Stimulated activated CD8-positive, alpha-beta memory T cell treated with anti-CD3 and anti-CD28 coated beads, Interleukin-12 subunit alpha, Interleukin-12 subunit beta, amount 100 ng/mL, for 1 hour (primary cell): Measurements from ENCODE around the gene FZD10.

Experiments
- DNase-seq: peaks from one replicate; pipeline ENCODE4 v3.0.0-alpha.2; 2020; ENCODE audit warnings: low read depth

The FZD10 gene

GRCh38 chr12:130154276-130155070, 7.8 kb upstream of the FZD10 start:
- no peak for DNase-seq

GRCh38 chr12:130155416-130156073, 6.7 kb upstream of the FZD10 start:
- DNase-seq, result no peak

GRCh38 chr12:130156652-130157275, 5.5 kb upstream of the FZD10 start:
- no peak for DNase-seq

DNA sequence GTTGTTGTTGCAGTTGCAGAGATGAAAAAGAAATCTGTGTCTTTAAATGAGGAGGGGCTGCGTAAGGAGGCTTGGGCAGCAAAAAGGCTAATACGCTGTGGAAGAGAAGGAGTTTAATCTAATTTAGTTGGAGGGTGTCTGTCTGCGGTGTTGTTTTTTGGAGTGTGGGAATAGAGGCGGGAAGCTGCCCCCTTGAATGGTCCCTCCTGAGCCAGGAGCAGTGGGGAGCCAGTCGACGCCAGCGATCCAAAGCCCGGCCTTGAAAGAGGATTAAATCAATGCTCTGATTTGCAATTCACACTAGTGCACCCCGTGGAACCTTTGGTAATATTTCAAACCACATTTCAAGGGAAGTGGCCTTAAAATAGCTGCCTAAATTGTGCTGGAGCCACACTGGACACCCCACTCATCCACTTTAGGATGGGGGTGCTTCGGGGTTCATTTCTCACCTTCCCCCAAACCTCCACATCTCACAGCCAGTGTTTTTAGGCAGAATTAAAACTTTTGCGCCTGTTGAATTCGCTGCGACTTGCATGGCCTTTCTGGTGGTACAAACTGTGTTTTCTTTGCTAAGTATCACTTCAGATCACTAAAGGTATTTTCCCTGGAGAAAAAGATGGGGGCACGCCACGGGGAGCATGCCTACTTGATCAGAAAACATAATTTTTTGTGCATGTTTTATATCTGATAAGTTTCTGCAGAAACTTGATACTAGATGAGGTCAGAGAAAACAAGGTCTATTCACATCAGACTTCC, 4.1 kb upstream of the FZD10 start:
- DNase-seq, result no peak

DNA sequence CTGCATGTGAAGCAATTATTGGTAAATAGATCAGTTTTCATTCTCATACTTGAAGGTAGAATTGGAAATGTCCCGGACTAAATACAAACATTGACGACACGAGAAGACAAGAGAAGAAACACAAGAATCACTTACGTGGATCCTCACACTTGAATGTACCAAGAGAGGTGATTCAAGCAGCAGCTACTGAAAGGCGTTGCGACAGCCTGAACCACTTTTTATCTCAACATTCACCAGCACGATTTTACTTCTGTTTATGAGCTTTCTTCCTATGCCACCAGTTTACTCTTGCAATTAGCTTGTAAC, 3.6 kb upstream of the FZD10 start:
- DNase-seq, result no peak

GRCh38 chr12:130160306-130160705, 2.0 kb upstream of the FZD10 start:
- DNase-seq, result no peak

GRCh38 chr12:130160711-130161231, 1.5 kb upstream of the FZD10 start:
- no peak for DNase-seq

DNA sequence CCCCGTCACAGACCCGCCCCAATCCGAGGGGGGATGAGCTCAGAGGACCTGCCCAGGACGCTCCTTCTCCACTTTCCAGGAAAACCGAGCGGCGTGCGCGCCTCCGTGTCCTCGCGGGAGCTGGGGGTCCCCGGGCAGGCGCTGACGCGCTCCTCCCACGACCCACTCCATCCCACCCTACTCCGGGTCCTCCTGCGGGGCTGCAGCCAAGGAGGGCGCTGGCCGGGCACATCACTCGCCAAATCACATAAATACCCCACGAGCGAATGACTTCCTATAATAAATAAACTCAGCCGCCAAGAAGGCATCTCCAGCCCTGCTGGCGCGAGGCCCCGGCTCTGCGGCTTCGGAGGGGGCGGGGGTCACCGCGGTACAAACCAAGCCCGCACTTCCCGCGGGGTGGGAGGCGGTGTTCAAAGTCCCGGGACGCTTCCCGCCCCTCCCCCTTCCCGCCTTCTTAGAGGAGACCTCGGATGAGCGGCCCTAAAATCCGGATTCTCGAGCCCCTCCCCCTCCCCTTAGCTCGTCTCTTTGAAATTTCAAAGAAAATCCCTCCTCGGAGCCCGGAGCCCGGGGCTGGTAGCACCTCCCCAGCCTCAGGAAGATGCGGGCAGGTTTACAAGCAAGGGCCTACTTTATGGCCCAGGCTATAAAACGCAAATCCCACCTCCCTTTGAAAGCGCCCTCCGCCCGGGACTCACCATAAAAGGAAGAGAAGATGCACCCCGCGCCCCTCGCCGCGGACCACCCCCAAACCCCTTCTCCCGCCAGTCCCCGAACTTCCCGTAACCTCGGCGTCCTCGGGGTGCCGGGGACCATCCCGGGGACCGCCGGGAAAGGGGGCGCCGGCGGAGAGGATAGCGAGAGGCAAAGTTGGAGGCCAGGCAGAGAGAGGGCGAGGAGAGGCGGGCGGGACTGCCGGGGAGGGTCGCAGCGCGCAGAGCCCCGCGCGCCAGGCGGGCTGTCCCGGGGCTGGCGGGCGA, 712 bp upstream of the FZD10 start:
- no peak for DNase-seq

DNA sequence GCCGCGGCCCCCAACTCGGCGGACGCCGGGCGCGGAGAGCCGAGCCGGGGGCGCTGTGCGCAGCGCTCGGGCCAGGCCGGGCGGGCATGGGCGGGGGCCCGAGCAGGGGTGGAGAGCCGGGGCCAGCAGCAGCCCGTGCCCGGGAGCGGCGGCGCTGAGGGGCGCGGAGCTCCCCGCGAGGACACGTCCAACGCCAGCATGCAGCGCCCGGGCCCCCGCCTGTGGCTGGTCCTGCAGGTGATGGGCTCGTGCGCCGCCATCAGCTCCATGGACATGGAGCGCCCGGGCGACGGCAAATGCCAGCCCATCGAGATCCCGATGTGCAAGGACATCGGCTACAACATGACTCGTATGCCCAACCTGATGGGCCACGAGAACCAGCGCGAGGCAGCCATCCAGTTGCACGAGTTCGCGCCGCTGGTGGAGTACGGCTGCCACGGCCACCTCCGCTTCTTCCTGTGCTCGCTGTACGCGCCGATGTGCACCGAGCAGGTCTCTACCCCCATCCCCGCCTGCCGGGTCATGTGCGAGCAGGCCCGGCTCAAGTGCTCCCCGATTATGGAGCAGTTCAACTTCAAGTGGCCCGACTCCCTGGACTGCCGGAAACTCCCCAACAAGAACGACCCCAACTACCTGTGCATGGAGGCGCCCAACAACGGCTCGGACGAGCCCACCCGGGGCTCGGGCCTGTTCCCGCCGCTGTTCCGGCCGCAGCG, 639 bp downstream of the FZD10 start:
- DNase-seq, result no peak

DNA sequence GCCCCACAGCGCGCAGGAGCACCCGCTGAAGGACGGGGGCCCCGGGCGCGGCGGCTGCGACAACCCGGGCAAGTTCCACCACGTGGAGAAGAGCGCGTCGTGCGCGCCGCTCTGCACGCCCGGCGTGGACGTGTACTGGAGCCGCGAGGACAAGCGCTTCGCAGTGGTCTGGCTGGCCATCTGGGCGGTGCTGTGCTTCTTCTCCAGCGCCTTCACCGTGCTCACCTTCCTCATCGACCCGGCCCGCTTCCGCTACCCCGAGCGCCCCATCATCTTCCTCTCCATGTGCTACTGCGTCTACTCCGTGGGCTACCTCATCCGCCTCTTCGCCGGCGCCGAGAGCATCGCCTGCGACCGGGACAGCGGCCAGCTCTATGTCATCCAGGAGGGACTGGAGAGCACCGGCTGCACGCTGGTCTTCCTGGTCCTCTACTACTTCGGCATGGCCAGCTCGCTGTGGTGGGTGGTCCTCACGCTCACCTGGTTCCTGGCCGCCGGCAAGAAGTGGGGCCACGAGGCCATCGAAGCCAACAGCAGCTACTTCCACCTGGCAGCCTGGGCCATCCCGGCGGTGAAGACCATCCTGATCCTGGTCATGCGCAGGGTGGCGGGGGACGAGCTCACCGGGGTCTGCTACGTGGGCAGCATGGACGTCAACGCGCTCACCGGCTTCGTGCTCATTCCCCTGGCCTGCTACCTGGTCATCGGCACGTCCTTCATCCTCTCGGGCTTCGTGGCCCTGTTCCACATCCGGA, 1.4 kb downstream of the FZD10 start:
- DNase-seq, result no peak

DNA sequence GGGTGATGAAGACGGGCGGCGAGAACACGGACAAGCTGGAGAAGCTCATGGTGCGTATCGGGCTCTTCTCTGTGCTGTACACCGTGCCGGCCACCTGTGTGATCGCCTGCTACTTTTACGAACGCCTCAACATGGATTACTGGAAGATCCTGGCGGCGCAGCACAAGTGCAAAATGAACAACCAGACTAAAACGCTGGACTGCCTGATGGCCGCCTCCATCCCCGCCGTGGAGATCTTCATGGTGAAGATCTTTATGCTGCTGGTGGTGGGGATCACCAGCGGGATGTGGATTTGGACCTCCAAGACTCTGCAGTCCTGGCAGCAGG, 1.9 kb downstream of the FZD10 start:
- DNase-seq, result no peak

- no peak for DNase-seq
These were observed 2.7 kb downstream of the FZD10 start for GRCh38 chr12:130164936-130165335.

DNA sequence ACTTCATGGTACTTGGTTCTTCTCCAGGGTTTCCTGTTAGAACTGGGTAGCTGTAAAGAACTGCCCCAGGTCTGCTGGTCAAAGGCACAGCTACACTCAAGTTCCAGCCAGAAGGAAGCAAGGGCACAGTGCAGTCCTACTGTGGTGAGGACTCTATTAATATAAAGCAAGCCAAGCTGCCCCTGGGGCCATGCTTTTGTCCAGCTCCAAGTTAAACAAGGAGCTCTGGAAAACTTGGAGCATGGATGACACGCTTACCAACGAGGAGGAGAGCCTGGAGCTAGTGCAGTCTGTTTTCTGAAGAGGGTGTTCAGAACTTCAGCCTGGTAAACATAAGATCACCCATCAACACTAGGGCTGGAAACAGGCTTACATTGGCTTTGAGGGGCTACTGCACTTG, 4.0 kb downstream of the FZD10 start:
- DNase-seq, result no peak

DNA sequence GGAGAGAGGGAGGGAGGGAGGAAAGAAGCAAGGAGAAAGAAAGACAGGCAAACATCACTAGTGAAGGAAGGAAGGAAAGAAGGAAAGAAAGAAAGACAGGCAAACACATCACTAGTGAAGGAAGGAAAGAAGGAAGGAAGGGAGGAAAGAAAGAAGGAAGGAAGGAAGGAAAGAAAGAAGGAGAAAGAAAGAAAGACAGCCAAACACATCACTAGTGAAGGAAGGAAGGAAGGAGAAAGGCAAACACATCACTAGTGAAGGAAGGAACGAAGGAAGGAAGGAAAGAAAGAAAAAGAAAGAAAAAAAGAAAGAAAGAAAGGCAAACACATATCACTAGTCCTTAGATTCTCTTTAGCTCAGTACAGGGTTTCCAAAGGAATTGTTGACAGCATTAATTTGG, 5.3 kb downstream of the FZD10 start:
- no peak for DNase-seq

GRCh38 chr12:130169256-130169655, 7.0 kb downstream of the FZD10 start:
- DNase-seq, result no peak

DNA sequence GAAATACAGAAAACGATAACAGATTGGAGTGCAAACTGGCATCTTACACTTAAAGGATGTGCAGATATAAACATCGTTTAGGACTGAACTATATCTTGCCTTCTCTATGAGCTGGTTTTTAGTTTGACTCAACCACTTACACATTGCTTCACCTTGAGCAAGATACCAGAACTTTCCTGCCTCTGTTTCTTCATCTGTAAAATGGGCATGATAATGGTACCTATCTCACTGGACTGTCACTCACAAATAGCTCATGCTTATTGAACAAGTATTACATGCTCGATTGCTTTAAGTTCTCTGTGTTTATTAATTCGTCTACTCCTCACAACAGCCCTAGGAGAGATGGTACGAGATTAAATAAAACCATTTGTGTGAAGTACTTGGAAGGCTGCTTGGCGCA, 7.7 kb downstream of the FZD10 start:
- no peak for DNase-seq

DNA sequence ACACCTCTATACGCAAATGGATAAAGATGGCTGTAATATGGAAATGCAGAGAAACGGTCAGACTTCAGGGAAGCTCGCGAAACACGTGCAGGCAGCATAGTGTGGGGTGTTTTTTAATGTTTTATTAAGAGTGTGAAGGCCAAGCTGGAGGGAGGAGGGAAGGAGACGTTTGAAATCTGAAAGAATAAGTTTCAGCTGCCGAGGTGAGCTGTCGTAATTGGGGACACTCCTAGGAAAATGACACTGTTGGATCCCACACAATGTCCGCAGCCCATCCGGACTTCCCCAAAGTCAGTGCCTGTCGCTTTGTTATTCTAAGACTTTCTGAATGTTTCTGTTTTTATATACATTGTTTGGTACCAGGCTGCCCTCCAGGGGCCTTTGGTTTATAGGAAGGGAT, 8.3 kb downstream of the FZD10 start:
- DNase-seq, result no peak

- DNase-seq, result no peak
These were observed 15.5 kb downstream of the FZD10 start for GRCh38 chr12:130177635-130178242.

DNA sequence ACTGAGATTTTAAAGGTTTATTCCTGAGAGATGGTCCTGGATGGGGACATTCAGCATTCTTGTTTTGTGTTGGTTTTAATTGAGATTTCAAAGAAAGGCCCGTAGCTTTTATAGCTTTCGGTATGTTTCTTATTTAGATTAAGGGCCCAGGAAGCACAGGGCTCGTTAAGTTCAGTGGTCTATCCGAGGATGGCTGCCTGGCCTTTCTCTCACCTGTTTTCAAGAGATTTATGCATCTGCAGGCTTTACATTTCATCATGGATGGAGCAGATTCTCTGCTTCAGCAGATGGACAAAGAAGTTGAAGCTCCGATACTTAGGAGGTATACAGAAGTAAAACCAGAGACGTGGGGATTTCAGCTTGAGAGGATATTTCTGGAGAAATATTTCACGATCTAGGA, 16.0 kb downstream of the FZD10 start:
- DNase-seq, result no peak

DNA sequence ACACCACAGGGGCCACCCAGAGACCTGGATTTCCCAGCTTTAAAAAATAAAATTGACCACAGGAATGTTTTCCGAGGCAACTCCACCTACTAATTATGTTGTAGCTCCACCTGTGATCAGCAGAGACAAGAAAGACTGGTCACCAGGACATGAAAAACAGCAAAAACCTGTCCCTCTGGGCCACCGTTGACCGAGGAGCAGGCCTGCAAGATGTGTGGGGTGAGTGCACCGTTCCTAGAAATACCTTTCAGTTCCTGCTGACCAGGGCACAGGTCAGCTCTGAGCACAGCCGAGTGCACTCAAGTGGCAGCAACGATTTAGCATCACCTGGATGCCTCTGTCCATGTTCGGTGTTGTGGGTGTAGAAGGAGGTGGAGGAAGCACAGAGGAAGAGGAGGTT, 16.9 kb downstream of the FZD10 start:
- no peak for DNase-seq
